Measurements from ENCODE around the gene DCUN1D1.

DCUN1D1 gene

DNA sequence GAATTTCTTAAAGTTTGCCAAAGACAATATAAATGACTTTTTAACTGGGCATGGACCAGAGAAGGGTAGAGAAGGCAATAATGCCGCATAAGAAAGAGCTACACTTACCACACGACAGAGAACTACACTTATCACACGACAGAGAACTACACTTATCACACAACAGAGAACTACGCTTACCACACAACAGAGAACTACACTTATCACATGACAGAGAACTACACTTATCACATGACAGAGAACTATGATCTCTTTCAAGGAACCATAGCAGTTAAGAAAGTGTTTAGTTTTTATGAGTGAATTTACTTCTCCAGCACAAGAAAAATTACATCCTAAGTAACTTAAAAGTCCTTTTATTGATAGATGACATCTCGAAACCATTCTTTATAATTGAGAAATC, 32.0 kb downstream of the DCUN1D1 start:
- TF ChIP-seq GABPA (IDR thresholded peaks at IDR 0.05; ENCODE audit: low read depth) (no peak), POLR2AphosphoS5 (IDR thresholded peaks at IDR 0.05; ENCODE audit: low read depth) (no peak), SPI1 (IDR thresholded peaks at IDR 0.05; ENCODE audit: borderline replicate concordance, low read depth) (no peak)
- TF ChIP-seq, protein P1, sequence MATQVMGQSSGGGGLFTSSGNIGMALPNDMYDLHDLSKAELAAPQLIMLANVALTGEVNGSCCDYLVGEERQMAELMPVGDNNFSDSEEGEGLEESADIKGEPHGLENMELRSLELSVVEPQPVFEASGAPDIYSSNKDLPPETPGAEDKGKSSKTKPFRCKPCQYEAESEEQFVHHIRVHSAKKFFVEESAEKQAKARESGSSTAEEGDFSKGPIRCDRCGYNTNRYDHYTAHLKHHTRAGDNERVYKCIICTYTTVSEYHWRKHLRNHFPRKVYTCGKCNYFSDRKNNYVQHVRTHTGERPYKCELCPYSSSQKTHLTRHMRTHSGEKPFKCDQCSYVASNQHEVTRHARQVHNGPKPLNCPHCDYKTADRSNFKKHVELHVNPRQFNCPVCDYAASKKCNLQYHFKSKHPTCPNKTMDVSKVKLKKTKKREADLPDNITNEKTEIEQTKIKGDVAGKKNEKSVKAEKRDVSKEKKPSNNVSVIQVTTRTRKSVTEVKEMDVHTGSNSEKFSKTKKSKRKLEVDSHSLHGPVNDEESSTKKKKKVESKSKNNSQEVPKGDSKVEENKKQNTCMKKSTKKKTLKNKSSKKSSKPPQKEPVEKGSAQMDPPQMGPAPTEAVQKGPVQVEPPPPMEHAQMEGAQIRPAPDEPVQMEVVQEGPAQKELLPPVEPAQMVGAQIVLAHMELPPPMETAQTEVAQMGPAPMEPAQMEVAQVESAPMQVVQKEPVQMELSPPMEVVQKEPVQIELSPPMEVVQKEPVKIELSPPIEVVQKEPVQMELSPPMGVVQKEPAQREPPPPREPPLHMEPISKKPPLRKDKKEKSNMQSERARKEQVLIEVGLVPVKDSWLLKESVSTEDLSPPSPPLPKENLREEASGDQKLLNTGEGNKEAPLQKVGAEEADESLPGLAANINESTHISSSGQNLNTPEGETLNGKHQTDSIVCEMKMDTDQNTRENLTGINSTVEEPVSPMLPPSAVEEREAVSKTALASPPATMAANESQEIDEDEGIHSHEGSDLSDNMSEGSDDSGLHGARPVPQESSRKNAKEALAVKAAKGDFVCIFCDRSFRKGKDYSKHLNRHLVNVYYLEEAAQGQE (IDR thresholded peaks at IDR 0.05; ENCODE audit: insufficient replicate concordance, low read depth) = no peak
- TF ChIP-seq, protein P2, sequence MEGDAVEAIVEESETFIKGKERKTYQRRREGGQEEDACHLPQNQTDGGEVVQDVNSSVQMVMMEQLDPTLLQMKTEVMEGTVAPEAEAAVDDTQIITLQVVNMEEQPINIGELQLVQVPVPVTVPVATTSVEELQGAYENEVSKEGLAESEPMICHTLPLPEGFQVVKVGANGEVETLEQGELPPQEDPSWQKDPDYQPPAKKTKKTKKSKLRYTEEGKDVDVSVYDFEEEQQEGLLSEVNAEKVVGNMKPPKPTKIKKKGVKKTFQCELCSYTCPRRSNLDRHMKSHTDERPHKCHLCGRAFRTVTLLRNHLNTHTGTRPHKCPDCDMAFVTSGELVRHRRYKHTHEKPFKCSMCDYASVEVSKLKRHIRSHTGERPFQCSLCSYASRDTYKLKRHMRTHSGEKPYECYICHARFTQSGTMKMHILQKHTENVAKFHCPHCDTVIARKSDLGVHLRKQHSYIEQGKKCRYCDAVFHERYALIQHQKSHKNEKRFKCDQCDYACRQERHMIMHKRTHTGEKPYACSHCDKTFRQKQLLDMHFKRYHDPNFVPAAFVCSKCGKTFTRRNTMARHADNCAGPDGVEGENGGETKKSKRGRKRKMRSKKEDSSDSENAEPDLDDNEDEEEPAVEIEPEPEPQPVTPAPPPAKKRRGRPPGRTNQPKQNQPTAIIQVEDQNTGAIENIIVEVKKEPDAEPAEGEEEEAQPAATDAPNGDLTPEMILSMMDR (IDR thresholded peaks at IDR 0.05; ENCODE audit: insufficient read depth, low read length) = no peak
- no peak for DNase-seq (ENCODE audit: low read depth in 1 of 2, low spot score in 1 of 2)

DNA sequence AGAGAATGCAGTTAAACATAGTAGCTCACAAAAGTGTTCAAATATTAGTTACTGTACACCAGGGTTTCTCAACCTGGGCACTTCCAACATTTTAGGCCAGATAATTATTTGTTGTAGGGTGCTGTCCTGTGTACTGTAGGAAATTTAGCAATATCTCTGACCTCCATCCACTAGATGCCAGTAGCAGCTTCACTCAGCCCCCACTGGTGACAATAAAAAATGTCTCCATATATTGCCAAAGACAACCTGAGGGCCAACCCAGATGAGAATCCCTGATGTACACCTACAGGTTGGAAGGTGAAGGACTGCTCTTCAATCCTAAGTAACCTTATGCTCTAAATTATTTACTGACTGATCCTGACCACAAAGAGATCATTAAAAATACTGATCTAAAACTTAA, 32.5 kb downstream of the DCUN1D1 start:
- DNase-seq (ENCODE audit: low read depth in 1 of 2, low spot score in 1 of 2) = peak in 1 of 2 experiments; percentile 28
- no peak for TF ChIP-seq GABPA (IDR thresholded peaks at IDR 0.05; ENCODE audit: low read depth)
- TF ChIP-seq POLR2AphosphoS5 (IDR thresholded peaks at IDR 0.05; ENCODE audit: low read depth) = no peak
- TF ChIP-seq, protein P1 (IDR thresholded peaks at IDR 0.05; ENCODE audit: insufficient replicate concordance, low read depth) = no peak
- TF ChIP-seq, protein P2 (IDR thresholded peaks at IDR 0.05; ENCODE audit: insufficient read depth, low read length) = no peak
- no peak for TF ChIP-seq SPI1 (IDR thresholded peaks at IDR 0.05; ENCODE audit: borderline replicate concordance, low read depth)
- Histone ChIP-seq H3K27me3 (ENCODE audit: insufficient read depth, poor library complexity, severe bottlenecking) (no peaks in the 10 kb centered on the region), H3K4me3 (replicated peaks; ENCODE audit: insufficient read depth, low read length) (no peak overlapping the region), H3K27ac (replicated peaks) (no peak overlapping the region)

More for the DNA sequence above, 32.0 kb downstream of the DCUN1D1 start:
- Histone ChIP-seq H3K27ac (replicated peaks) (no peak overlapping the region), H3K27me3 (ENCODE audit: insufficient read depth, poor library complexity, severe bottlenecking) (no peaks in the 10 kb centered on the region), H3K4me3 (replicated peaks; ENCODE audit: insufficient read depth, low read length) (no peak overlapping the region)

DNA sequence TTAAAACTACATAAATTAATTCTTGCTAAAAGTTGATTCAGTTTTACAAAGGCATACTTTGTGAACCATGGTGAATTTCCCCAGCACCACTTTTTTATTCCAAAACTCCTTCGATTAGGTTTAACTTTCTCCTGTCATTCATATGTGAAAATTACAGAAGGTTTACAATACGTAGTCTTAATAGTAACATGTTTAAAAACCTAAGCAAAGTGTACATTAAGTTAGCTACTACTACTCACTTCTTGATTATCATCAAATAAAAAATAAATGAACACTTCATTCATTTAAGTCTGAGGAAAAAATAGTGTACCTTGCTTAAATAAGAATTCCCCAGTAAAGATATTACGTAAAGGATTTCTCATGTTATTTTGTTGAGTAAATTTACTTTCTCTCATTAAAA, 38.6 kb downstream of the DCUN1D1 start:
- no peaks in the 10 kb centered on the region for H3K27me3 ChIP-seq (ENCODE audit: insufficient read depth, poor library complexity, severe bottlenecking)
- no peak for DNase-seq (ENCODE audit: low read depth in 1 of 2, low spot score in 1 of 2)
- no peak overlapping the region for H3K27ac ChIP-seq (replicated peaks)
- no peak overlapping the region for H3K4me3 ChIP-seq (replicated peaks; ENCODE audit: insufficient read depth, low read length)
- TF ChIP-seq SPI1 (IDR thresholded peaks at IDR 0.05; ENCODE audit: borderline replicate concordance, low read depth) (no peak), POLR2AphosphoS5 (IDR thresholded peaks at IDR 0.05; ENCODE audit: low read depth) (no peak), GABPA (IDR thresholded peaks at IDR 0.05; ENCODE audit: low read depth) (no peak)
- TF ChIP-seq, protein P2 (IDR thresholded peaks at IDR 0.05; ENCODE audit: insufficient read depth, low read length) = no peak
- TF ChIP-seq, protein P1 (IDR thresholded peaks at IDR 0.05; ENCODE audit: insufficient replicate concordance, low read depth) = no peak
